Measurements from ENCODE around the gene TNFAIP8L1.
A peak's percentile ranks its signal among the peaks of the same experiment; 100 is the strongest.
"Not testable (repeated sequence)": the region's sequence is repeated elsewhere in the genome, so short reads cannot be mapped to it uniquely, and the experiment has no call there.

TNFAIP8L1 gene

GRCh38 chr19:4638828-4639530, at the start of gene TNFAIP8L1:
Gene TNFAIP8L1 (plus strand): TSS chr19:4639516. CDS start chr19:4651870, 12,354 bp downstream.
- DNase-seq, result peak; percentile 80

- no peak for DNase-seq
Observed at GRCh38 chr19:4589579-4590410, 49.5 kb upstream of the TNFAIP8L1 start.

- DNase-seq, result no peak
Observed at GRCh38 chr19:4590559-4590958, 48.8 kb upstream of the TNFAIP8L1 start.

- no peak for DNase-seq
Observed at GRCh38 chr19:4591320-4591719, 48.0 kb upstream of the TNFAIP8L1 start.

GRCh38 chr19:4592445-4592844, 46.9 kb upstream of the TNFAIP8L1 start:
- no peak for DNase-seq

- DNase-seq, result no peak
Observed at GRCh38 chr19:4593409-4593851, 45.9 kb upstream of the TNFAIP8L1 start.

- DNase-seq, result no peak
Observed at GRCh38 chr19:4594201-4594600, 45.1 kb upstream of the TNFAIP8L1 start.

GRCh38 chr19:4595158-4595557, 44.2 kb upstream of the TNFAIP8L1 start:
- DNase-seq, result not testable (repeated sequence)

- DNase-seq, result no peak
Observed at GRCh38 chr19:4596033-4596904, 43.0 kb upstream of the TNFAIP8L1 start.

- DNase-seq, result no peak
Observed at GRCh38 chr19:4597278-4597974, 41.9 kb upstream of the TNFAIP8L1 start.

GRCh38 chr19:4597975-4598671, 41.2 kb upstream of the TNFAIP8L1 start:
- peak; percentile 44 for DNase-seq

- DNase-seq, result no peak
Observed at GRCh38 chr19:4598712-4599111, 40.6 kb upstream of the TNFAIP8L1 start.

GRCh38 chr19:4600082-4600481, 39.2 kb upstream of the TNFAIP8L1 start:
- DNase-seq, result no peak

GRCh38 chr19:4600893-4601292, 38.4 kb upstream of the TNFAIP8L1 start:
- DNase-seq, result no peak

- DNase-seq, result no peak
Observed at GRCh38 chr19:4602173-4602788, 37.0 kb upstream of the TNFAIP8L1 start.

- no peak for DNase-seq
Observed at GRCh38 chr19:4602915-4603314, 36.4 kb upstream of the TNFAIP8L1 start.

GRCh38 chr19:4604912-4605311, 34.4 kb upstream of the TNFAIP8L1 start:
- no peak for DNase-seq

GRCh38 chr19:4606181-4606580, 33.1 kb upstream of the TNFAIP8L1 start:
- no peak for DNase-seq

- peak; percentile 67 for DNase-seq
Observed at GRCh38 chr19:4606921-4607678, 32.2 kb upstream of the TNFAIP8L1 start.

- no peak for DNase-seq
Observed at GRCh38 chr19:4609878-4610511, 29.3 kb upstream of the TNFAIP8L1 start.

All from NCI-H748 treated with DMSO at 0.1 percent for 48 hours (cell line).